AG04450 (cell line): ENCODE data around the gene KHSRP. TPM values are rescaled to one million over a fixed set of nuclear protein-coding genes. Genes with fewer than 3 reads are reported as not detected.

Experiments
- CTCF ChIA-PET: fragments of 300-600, 350-600 bp; formaldehyde crosslinking; extraction: SDS; loops from one replicate; lab custom pipeline; 2022; ENCODE audit warnings: antibody characterized with exemption, inconsistent platforms; lab: Charles Lee
- POLR2A ChIA-PET: fragments of 350-600 bp; formaldehyde crosslinking; extraction: SDS; loops from one replicate; lab custom pipeline; 2021; ENCODE audit warnings: antibody characterized with exemption, inconsistent platforms; lab: Yijun Ruan, JAX
- DNase-seq: peaks from one replicate; pipeline ENCODE4 v3.0.0-alpha.2; 2011; ENCODE audit warnings: low read depth, low spot score
- H3K27ac ChIP-seq: one replicate; pipeline ENCODE4 v1.5.1; 2012; ENCODE audit warnings: low read depth, low read length, control low read depth
- H3K27me3 ChIP-seq: one replicate; pipeline ENCODE4 v1.6.0; 2012; ENCODE audit warnings: low read length; ENCODE audit not compliant: control insufficient read depth, insufficient read depth
- H3K4me3 ChIP-seq: 2 replicates; pipeline ENCODE4 v1.5.1; 2011; ENCODE audit warnings: mild to moderate bottlenecking, low read depth, low read length, control low read depth
- H3K9me3 ChIP-seq: 2 replicates; pipeline ENCODE4 v1.5.1; 2012; ENCODE audit warnings: low read length; ENCODE audit not compliant: control insufficient read depth, insufficient read depth
- CTCF ChIP-seq: IDR thresholded peaks from 2 replicates; pipeline ENCODE4 v1.5.1; 2011; ENCODE audit warnings: low read depth, low read length, control low read depth, inconsistent platforms
- polyA plus RNA-seq: library from polyadenylated mRNA; depleted of rRNA; stranded (reverse); fragments of >200 nt; gene quantifications from 2 replicates; pipeline ENCODE4 v1.2.3, GENCODE V29; 2011

The KHSRP gene
- polyA plus RNA-seq, 1 experiment, result 57.0 TPM

DNA sequence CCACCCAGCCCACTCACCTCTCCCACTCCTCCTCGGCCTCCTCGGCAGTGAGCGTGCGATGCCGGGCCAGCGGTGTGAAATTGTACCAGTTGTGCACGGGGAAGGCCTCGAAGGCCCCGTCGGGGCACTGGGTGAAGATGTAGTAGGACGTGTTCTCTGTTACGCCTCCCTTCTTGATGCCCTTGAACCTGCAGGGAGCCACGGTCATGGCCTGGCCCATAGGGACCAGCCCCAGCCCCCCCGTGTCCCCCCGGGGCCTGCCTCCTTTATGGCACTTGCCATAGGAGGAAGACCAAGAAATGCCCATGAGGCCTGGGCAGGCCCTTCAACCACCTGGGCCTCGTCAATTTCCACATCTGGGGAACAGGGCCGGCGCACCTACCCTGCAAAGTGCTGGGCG lies 37.2 kb downstream of the KHSRP start:
- TF ChIP-seq CTCF, result no peak
- DNase-seq, result no peak
- Histone ChIP-seq H3K27ac (no peak overlapping the region), H3K4me3 (no peak overlapping the region), H3K27me3 (no peaks in the 10 kb centered on the region), H3K9me3 (no peaks in the 10 kb centered on the region; the same call in 1 of the 2 replicates)
- CTCF ChIA-PET, result no interaction called here
- POLR2A ChIA-PET, result no interaction called here

GRCh38 chr19:6384381-6384780 lies 40.2 kb downstream of the KHSRP start:
- no peak overlapping the region for H3K27ac ChIP-seq
- H3K4me3 ChIP-seq, result no peak overlapping the region
- no peak for TF ChIP-seq CTCF
- POLR2A ChIA-PET, result no interaction called here
- H3K27me3 ChIP-seq, result no peaks in the 10 kb centered on the region
- CTCF ChIA-PET, result no interaction called here
- peaks cover 14% of the 10 kb centered on the region; the same call in 1 of the 2 replicates for H3K9me3 ChIP-seq
- DNase-seq, result no peak

GRCh38 chr19:6383188-6383587 lies 41.4 kb downstream of the KHSRP start:
- H3K9me3 ChIP-seq, result peaks cover 14% of the 10 kb centered on the region; the same call in 1 of the 2 replicates
- TF ChIP-seq CTCF, result no peak
- no peaks in the 10 kb centered on the region for H3K27me3 ChIP-seq
- H3K27ac ChIP-seq, result no peak overlapping the region
- CTCF ChIA-PET, result no interaction called here
- POLR2A ChIA-PET, result interaction anchor here (0.7 to 1.0 kb wide), 3 partner anchors 8 to 76 kb away, joined by 4 to 11 read pairs (median 5); no protein-coding TSS in a partner anchor
- H3K4me3 ChIP-seq, result no peak overlapping the region
- no peak for DNase-seq

DNA sequence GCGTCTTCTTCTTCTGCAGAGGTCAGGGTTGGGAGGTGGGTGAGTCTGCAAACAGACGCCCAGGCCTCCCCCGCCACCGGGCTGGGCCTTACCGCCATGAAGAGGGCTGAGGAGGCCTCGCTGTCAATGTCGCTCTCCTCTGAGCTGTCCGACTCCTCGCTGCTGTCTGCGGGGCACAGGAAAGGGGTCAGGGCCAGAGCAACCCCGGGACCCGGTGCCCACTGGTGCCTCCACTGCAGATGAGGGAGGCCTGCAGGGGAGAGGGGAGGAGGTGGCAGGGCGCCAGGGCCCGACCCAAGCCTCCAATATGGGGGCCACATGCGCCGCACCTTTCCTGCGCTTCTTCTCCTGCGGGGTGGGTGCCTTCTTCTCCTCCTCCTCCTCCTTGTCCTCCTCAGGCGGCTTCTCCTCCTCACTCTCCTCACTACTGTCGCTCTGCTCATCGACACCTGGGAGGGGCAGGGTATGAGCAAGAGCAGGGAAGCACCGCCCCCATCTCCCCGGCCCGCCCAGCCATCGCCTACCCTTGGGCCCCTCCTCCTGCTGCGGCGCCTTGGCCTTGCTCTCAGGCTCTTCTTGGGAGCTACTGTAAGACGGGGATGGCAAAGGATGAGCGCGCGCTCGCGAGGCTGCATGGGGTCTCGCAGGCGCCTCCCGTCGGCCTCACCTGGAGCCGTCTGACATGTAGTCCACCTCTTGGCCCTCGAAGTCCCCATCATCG lies 43.4 kb downstream of the KHSRP start:
- POLR2A ChIA-PET, result no interaction called here
- no peak for DNase-seq
- Histone ChIP-seq H3K4me3 (no peak overlapping the region), H3K9me3 (peaks cover 14% of the 10 kb centered on the region; the same call in 1 of the 2 replicates), H3K27me3 (no peaks in the 10 kb centered on the region), H3K27ac (no peak overlapping the region)
- TF ChIP-seq CTCF, result no peak
- CTCF ChIA-PET, result no interaction called here

GRCh38 chr19:6379744-6380143 lies 44.9 kb downstream of the KHSRP start:
- ChIA-PET CTCF (no interaction called here), POLR2A (no interaction called here)
- Histone ChIP-seq H3K9me3 (peaks cover 14% of the 10 kb centered on the region; the same call in 1 of the 2 replicates), H3K27me3 (no peaks in the 10 kb centered on the region), H3K27ac (no peak overlapping the region), H3K4me3 (no peak overlapping the region)
- no peak for DNase-seq
- TF ChIP-seq CTCF, result no peak
